Thyroid gland (tissue), 4 donors: Measurements from ENCODE around the gene SCYL1.

Experiments
- CTCF ChIP-seq, 6 experiments: fragments of 200-600 bp in 3 of 6; fragments of 450-650 bp in 3 of 6; sonication (generic) in 3 of 6; IDR thresholded peaks; one replicate each; pipeline ENCODE4 v1.5.1; 2016 to 2019; ENCODE audit warnings: antibody characterized with exemption in 6 of 6, mild to moderate bottlenecking in 2 of 6, inconsistent platforms in 1 of 6, moderate library complexity in 1 of 6
- POLR2A ChIP-seq, 2 donors: fragments of 450-650 bp; IDR thresholded peaks; one replicate each; pipeline ENCODE4 v1.6.1; 2017; ENCODE audit warnings: antibody characterized with exemption in 2 of 2, mild to moderate bottlenecking in 2 of 2, moderate library complexity in 1 of 2

- TF ChIP-seq POLR2A (IDR thresholded peaks at IDR 0.05) (no peak), CTCF (IDR thresholded peaks at IDR 0.05) (no peak)
These were observed 50.1 kb downstream of the SCYL1 start for GRCh38 chr11:65574811-65575567.
